HG02588 (cell line): ENCODE data around the gene SLBP.

Experiments
- ATAC-seq: cut with Tn5 transposase; IDR thresholded peaks from one replicate; pipeline ENCODE4 v1.9.1; 2021; ENCODE audit warnings: mild to moderate bottlenecking, moderate library complexity; ENCODE audit not compliant: unreplicated experiment

The SLBP gene

DNA sequence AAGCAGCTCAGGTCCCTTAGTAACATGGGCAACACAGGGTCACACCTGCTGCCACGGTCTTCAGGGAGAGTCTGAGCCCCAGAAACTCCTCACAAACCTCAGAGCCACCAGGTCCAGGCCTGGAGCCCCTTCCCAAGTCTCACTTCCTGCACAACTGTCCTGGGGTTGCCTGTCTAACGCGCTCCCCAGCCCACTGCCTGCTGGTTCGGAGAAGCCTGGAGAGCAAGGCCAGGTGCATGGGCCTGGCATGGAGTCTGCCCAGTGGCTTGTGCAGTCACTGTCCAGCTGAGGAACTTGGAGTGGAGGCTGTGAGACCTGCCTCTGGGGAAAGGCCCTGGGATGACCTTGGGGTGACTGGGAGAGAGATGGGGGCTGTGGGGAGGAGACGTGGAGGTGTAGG lies 56.0 kb downstream of the SLBP start:
- ATAC-seq = no peak

DNA sequence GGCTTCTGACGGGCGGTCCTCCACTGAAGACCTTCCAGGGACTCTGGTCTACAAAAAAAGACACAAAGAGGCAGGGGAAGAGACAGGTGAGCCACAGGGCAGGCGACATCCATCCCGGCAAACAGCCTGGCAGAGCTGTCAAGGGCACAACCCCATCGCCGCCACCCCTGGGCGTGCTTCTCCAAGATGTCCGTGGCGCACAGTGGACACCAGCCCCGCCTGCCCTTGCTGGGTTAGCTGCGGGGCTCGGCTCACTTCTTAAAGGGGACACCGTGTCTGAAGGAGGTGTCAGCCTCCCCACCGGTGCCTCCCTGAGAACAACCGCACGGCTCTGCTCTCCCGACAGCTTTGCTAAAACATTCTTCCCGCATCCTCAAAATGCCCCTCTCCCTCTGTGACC lies 56.4 kb downstream of the SLBP start:
- no peak for ATAC-seq

- ATAC-seq = no peak
These were observed 57.0 kb downstream of the SLBP start for GRCh38 chr4:1655081-1655480.

GRCh38 chr4:1654216-1654955 lies 57.7 kb downstream of the SLBP start:
- ATAC-seq = no peak

- no peak for ATAC-seq
These were observed 58.3 kb downstream of the SLBP start for GRCh38 chr4:1653776-1654175.

- ATAC-seq = no peak
These were observed 60.0 kb downstream of the SLBP start for GRCh38 chr4:1652088-1652487.

DNA sequence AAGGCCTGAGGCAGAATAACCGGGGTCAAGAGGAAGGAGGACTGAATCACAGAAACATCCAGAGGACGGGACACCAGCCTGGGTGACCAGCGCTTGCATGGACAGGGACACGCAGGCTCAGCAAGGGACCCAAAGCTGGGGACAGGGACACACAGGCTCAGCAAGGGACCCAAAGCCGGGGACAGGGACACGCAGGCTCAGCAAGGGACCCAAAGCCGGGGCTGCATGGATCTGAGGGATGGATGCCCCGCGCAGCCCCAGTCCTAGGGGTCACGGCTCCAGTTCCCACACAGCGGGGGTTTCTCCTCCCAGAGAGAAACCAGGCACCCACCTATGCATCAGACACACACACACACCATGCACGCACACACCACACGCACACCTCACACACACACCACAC lies 60.5 kb downstream of the SLBP start:
- ATAC-seq = no peak

DNA sequence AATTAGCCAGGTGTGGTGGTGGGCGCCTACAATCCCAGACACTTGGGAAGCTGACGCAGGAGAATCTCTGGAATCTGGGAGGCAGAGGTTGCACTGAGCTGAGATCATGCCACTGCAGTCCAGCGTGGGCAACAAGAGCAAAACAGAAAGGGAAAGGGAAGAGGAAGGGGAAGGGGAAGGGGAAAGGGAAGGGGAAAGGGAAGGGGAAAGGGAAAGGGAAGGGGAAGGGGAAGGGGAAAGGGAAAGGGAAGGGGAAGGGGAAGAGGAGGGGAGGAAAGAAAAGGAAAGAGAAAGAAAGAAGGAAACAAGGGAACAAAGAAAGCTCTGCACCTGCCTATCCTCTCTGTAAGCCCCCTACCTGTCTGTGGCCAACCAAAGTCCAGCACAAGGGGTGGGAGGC lies 63.2 kb downstream of the SLBP start:
- ATAC-seq = no peak

GRCh38 chr4:1647432-1647831 lies 64.7 kb downstream of the SLBP start:
- no peak for ATAC-seq

DNA sequence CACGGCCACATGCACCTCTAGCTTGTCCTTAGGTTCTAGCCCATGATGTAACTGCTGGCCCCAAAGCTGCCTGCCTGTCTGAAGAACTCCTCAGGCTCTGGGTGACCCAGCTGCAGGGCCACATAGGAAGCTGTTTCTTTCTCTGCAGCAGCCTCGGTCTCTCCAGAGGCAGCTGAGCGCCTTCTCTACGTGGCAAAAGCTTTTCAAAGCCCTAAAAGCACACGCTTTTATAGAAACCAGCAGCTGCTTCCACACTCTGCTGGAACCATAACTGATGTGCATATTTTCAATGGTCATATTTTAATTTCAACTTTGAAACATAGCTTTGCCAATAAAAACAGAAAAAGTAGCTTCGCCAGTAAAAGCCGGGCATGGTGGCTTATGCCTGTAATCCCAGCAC lies 65.4 kb downstream of the SLBP start:
- ATAC-seq = no peak

DNA sequence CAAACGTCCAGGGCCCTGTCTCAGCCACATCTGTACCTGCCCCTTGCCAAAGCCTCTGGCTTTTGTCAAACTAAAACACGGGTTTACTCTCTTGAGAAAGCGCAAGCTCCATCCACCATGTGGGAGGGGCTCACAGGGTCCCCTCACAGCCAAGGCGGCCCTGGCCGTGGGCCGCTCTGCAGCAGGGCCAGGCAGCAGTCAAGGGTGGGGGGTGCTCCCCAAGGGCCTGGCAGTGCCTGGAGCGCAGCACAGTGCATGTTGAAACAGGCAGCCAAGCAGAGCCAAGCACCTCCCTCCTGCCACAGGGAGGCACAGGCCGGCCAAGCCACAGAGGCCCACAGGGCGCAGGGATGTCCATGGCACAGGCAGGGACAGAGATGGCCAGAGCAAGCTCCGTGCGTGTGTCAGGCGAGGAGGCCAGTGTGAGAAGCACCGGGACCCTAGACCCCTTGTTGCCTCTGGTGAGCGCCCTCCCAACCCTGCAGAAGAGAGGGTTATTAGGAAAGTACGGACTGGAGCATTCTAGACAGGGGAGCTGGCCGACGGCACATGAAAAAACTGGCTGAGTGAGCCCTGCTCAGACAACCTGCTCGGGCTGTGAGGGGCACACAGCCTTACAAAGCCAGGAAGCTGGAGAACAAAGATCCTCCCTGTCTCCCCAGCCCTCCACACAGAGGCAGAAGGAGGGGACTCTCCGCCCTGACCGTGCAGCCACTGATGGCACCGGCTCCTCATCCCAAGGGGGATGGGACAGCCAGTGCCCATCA lies 67.0 kb downstream of the SLBP start:
- no peak for ATAC-seq

DNA sequence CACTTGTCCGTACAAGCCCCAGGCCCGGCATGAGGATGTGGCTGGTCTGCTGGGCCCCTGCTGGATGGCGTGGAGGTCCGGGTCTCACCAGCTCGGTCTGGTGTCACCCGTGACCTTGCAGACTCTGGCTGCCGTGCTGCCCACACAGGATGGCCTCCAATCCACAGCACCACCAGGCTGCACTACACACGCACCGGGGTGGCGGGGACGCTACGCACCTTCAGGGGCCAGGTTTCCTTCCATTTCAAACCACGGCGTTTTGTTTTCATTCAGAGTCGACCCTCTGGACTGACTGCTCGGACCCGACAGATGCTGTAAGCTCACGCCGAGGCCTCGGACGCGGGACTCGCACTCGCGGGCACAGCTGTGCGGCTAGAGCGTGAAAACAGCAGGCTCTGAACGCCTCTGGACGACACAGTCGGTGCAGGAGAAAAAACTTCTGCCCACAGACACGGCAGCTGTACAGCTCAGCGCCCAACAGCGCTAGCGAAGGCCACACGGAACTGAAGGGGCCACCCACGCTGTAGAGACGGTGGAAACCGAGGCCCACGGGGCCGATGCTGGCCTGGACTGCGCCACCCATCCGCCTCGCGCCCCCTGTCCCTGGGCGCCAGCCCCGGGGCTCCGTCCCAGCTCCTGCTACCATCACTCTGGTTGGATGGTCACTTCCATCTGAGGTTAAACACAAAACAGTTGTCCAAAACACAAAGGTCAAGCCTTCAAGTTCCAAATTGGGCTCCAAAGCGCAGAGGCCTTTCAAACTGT lies 68.0 kb downstream of the SLBP start:
- ATAC-seq = no peak
